ENCODE results near the gene GRK3. TPM values are rescaled to one million over a fixed set of nuclear protein-coding genes. Genes with fewer than 3 reads are reported as not detected.
"Not testable (repeated sequence)": the region's sequence is repeated elsewhere in the genome, so short reads cannot be mapped to it uniquely, and the experiment has no call there.

The GRK3 gene
- total and polyA plus RNA-seq, 5 donors: 5.4 to 18.7 (median 11.8) TPM

DNA sequence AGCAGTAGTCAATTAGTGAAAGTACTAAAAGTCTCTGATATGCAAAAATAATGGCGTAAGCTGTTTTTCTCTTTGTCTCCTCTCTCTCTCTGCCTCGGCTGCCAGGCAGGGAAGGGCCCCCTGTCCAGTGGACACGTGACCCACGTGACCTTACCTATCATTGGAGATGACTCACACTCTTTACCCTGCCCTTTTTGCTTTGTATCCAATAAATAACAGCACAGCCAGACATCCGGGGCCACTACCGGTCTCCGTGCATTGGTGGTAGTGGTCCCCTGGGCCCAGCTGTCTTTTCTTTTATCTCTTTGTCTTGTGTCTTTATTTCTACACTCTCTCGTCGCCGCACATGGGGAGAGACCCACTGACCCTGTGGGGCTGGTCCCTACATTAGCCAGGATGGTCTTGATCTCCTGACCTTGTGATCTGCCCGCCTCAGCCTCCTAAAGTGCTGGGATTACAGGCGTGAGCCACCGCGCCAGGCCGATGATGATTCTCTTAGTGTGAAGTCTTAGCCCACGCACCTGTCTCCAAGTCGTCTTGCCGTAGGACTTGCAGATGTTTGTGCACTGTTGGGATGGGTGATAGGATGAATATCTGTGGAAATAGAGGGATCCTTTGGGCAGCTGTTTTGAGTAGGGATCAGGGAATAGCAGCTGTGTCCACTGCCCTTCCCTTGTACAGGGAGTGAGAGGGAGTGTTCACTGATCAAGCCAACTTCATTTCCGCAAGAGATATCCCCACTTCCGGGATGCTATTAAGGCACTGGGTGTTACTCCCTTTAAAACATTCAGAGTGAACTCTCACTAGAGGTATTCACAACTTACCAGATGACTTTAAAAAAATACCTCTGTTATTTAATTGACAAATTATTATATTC is 61.5 kb downstream of the GRK3 start:
- DNase-seq; H3K4me1 ChIP-seq (ENCODE audit: control insufficient read depth, insufficient read depth, low read length); H3K4me3 ChIP-seq (ENCODE audit: low read length); H3K27ac ChIP-seq (ENCODE audit: low read length); H3K9me3 ChIP-seq (ENCODE audit: control insufficient read depth, low read length); H3K27me3 ChIP-seq (ENCODE audit: control insufficient read depth, insufficient read depth); intact Hi-C loops (cut with DNase I): not testable (repeated sequence)
- ATAC-seq: peak in 1 of 2 donors; percentile 57
- WGBS: 79% methylated on average over 20 of the region's 20 CpGs

DNA sequence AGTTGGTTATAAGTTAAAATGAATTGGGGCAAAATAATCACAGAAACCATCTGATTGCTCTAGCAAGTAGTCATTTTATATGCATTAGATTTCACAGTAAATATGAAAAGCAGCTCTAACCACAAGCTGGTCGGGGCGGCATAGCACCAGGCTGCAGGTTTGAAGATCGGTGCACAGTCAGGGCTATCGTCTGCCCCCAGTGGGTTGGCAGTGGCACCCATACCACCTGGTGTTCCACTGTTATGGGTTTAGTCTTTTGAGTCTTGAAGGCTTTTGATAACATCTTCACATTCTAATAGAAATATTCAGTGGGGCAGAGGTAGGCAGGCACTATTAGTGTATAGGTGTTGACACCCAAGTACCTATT is 62.1 kb downstream of the GRK3 start:
- intact Hi-C loops (cut with DNase I): no loop called here
- 80% methylated on average over 4 of the region's 4 CpGs for WGBS

DNA sequence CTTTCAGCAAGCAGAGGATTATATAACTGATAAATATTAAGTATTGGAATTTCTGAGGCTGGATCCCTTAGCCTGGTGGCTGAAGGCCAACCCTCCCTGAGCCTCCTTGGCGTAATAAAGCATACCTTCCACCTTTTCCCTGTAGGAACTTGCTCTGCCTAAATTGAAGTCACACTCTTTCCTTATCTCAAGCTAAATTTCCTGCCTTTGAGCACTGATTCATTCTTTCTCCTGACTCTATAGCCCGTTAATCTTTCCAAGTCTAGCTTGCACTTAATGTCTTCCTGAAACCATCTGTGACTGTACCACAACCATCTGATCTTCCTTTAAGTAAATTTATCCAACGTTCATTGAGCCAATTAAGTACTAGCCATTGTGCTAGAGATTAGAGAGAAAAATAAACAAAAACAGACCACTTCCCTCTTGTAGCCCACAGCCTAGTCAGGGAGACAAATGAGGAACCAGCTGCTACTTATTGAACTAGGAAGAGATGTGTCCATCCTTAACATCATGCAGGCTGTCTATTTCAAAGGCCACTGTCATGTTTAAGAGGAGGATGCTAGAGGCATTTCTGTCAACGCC is 62.9 kb downstream of the GRK3 start:
- no peaks in the 10 kb centered on the region for H3K4me1 ChIP-seq (ENCODE audit: control insufficient read depth, insufficient read depth, low read length)
- WGBS: 44% methylated on average over 4 of the region's 4 CpGs
- no peak overlapping the region for H3K27ac ChIP-seq (ENCODE audit: low read length)
- no peak overlapping the region for H3K4me3 ChIP-seq (ENCODE audit: low read length)
- no peaks in the 10 kb centered on the region for H3K9me3 ChIP-seq (ENCODE audit: control insufficient read depth, low read length)
- intact Hi-C loops (cut with DNase I): no loop called here
- DNase-seq (no peak), ATAC-seq (no peak)
- no peaks in the 10 kb centered on the region for H3K27me3 ChIP-seq (ENCODE audit: control insufficient read depth, insufficient read depth)

More for the DNA sequence above, 62.1 kb downstream of the GRK3 start:
- Histone ChIP-seq H3K27ac (ENCODE audit: low read length) (no peak overlapping the region), H3K27me3 (ENCODE audit: control insufficient read depth, insufficient read depth) (no peaks in the 10 kb centered on the region), H3K4me3 (ENCODE audit: low read length) (no peak overlapping the region), H3K4me1 (ENCODE audit: control insufficient read depth, insufficient read depth, low read length) (no peaks in the 10 kb centered on the region), H3K9me3 (ENCODE audit: control insufficient read depth, low read length) (no peaks in the 10 kb centered on the region)
- DNase-seq: no peak
- no peak for ATAC-seq

DNA sequence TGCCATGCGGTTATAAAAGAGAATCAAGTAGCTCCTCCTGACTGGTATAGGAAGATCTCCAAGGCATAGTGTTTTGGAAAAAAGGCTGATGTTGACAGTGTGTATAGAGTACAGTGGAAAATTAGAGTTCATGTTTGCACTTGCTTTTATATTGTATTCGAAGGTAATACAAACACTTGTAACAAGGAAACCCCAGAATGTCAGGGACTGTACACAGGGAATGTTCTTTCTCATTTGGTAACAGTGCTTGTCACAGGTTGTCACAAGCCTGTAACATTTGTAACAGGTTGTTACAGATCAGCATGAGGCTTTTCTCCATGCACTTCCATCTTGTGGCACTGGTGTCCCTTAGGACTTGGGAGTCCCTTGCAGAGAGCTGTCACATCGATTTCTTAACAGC is 64.0 kb downstream of the GRK3 start:
- WGBS: 74% methylated on average over 3 of the region's 3 CpGs
- Histone ChIP-seq H3K4me3 (ENCODE audit: low read length) (no peak overlapping the region), H3K27me3 (ENCODE audit: control insufficient read depth, insufficient read depth) (no peaks in the 10 kb centered on the region), H3K27ac (ENCODE audit: low read length) (no peak overlapping the region), H3K9me3 (ENCODE audit: control insufficient read depth, low read length) (no peaks in the 10 kb centered on the region), H3K4me1 (ENCODE audit: control insufficient read depth, insufficient read depth, low read length) (no peaks in the 10 kb centered on the region)
- no peak for ATAC-seq
- DNase-seq: no peak
- intact Hi-C loops (cut with DNase I): no loop called here

DNA sequence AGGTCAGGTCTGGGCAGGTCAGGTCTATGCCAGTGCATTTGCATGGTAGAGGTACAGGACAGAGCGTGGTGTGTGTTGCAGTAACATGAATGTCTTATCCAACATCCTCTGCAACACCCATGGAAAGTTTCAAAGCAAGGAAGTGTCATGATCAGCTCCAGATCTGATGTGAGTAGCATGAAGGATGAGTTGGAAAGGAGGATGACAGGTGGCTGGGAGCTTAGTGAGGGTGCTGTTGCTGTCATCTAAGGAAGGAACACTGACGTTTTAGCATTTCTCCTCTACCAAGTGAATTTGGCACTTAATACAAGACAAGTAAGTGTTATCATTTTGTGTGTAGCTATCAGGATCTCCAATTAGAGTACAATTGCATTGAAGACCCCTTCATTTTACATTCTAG is 65.1 kb downstream of the GRK3 start:
- WGBS: 64% methylated on average over 2 of the region's 2 CpGs
- ATAC-seq: no peak
- intact Hi-C loops (cut with DNase I): no loop called here
- H3K4me1 ChIP-seq (ENCODE audit: control insufficient read depth, insufficient read depth, low read length): no peaks in the 10 kb centered on the region
- H3K27ac ChIP-seq (ENCODE audit: low read length): no peak overlapping the region
- H3K9me3 ChIP-seq (ENCODE audit: control insufficient read depth, low read length): no peaks in the 10 kb centered on the region
- no peak for DNase-seq
- no peaks in the 10 kb centered on the region for H3K27me3 ChIP-seq (ENCODE audit: control insufficient read depth, insufficient read depth)
- no peak overlapping the region for H3K4me3 ChIP-seq (ENCODE audit: low read length)

- intact Hi-C loops (cut with DNase I): no loop called here
- no peaks in the 10 kb centered on the region for H3K27me3 ChIP-seq (ENCODE audit: control insufficient read depth, insufficient read depth)
- 55% methylated on average over 5 of the region's 5 CpGs for WGBS
- H3K4me3 ChIP-seq (ENCODE audit: low read length): no peak overlapping the region
- DNase-seq (no peak), ATAC-seq (peak in 1 of 2 donors; percentile 24)
- H3K4me1 ChIP-seq (ENCODE audit: control insufficient read depth, insufficient read depth, low read length): no peaks in the 10 kb centered on the region
- H3K9me3 ChIP-seq (ENCODE audit: control insufficient read depth, low read length): no peaks in the 10 kb centered on the region
- H3K27ac ChIP-seq (ENCODE audit: low read length): no peak overlapping the region
Observed at GRCh38 chr22:25630447-25630846, 66.0 kb downstream of the GRK3 start.

GRCh38 chr22:25636323-25636722 is 71.8 kb downstream of the GRK3 start:
- 91% methylated on average over 2 of the region's 2 CpGs for WGBS
- no peaks in the 10 kb centered on the region for H3K4me1 ChIP-seq (ENCODE audit: control insufficient read depth, insufficient read depth, low read length)
- intact Hi-C loops (cut with DNase I): no loop called here
- H3K9me3 ChIP-seq (ENCODE audit: control insufficient read depth, low read length): no peaks in the 10 kb centered on the region
- no peak overlapping the region for H3K27ac ChIP-seq (ENCODE audit: low read length)
- no peak overlapping the region for H3K4me3 ChIP-seq (ENCODE audit: low read length)
- DNase-seq (no peak), ATAC-seq (no peak)
- H3K27me3 ChIP-seq (ENCODE audit: control insufficient read depth, insufficient read depth): no peaks in the 10 kb centered on the region

- no peaks in the 10 kb centered on the region for H3K4me1 ChIP-seq (ENCODE audit: control insufficient read depth, insufficient read depth, low read length)
- H3K9me3 ChIP-seq (ENCODE audit: control insufficient read depth, low read length): no peaks in the 10 kb centered on the region
- ATAC-seq (no peak), DNase-seq (no peak)
- no peak overlapping the region for H3K4me3 ChIP-seq (ENCODE audit: low read length)
- no peaks in the 10 kb centered on the region for H3K27me3 ChIP-seq (ENCODE audit: control insufficient read depth, insufficient read depth)
- H3K27ac ChIP-seq (ENCODE audit: low read length): no peak overlapping the region
- 66% methylated on average over 2 of the region's 2 CpGs for WGBS
- intact Hi-C loops (cut with DNase I): no loop called here
Observed at GRCh38 chr22:25637032-25637431, 72.6 kb downstream of the GRK3 start.

DNA sequence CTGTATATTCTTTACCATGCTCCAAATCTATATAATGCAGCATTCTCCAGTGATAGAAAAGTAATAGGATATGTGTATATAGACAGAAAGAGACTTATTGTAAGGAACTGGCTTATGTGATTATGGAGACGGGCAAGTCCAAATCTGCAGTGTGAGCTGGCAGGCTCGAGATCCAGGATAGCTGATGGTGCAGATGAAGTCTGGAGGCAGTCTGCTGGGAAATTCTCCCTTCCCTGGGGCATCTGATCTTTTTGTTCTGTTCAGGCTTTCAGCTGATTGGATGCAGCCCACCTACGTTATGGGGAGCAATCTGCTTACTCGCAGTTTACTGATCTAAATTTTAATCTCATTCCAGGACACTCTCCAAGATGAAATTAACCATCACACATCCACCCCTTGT is 73.2 kb downstream of the GRK3 start:
- intact Hi-C loops (cut with DNase I): no loop called here
- no peak for DNase-seq

GRCh38 chr22:25638638-25639037 is 74.2 kb downstream of the GRK3 start:
- H3K27me3 ChIP-seq (ENCODE audit: control insufficient read depth, insufficient read depth): no peaks in the 10 kb centered on the region
- no peaks in the 10 kb centered on the region for H3K4me1 ChIP-seq (ENCODE audit: control insufficient read depth, insufficient read depth, low read length)
- DNase-seq: no peak
- no peak for ATAC-seq
- no peaks in the 10 kb centered on the region for H3K9me3 ChIP-seq (ENCODE audit: control insufficient read depth, low read length)
- no peak overlapping the region for H3K27ac ChIP-seq (ENCODE audit: low read length)
- H3K4me3 ChIP-seq (ENCODE audit: low read length): no peak overlapping the region
- WGBS: 95% methylated on average over 1 of the region's 1 CpG
- intact Hi-C loops (cut with DNase I): no loop called here

More for the DNA sequence above, 73.2 kb downstream of the GRK3 start:
- Histone ChIP-seq H3K9me3 (ENCODE audit: control insufficient read depth, low read length) (no peaks in the 10 kb centered on the region), H3K27me3 (ENCODE audit: control insufficient read depth, insufficient read depth) (no peaks in the 10 kb centered on the region), H3K4me3 (ENCODE audit: low read length) (no peak overlapping the region), H3K27ac (ENCODE audit: low read length) (no peak overlapping the region), H3K4me1 (ENCODE audit: control insufficient read depth, insufficient read depth, low read length) (no peaks in the 10 kb centered on the region)
- WGBS: 75% methylated on average over 4 of the region's 4 CpGs
- no peak for ATAC-seq

DNA sequence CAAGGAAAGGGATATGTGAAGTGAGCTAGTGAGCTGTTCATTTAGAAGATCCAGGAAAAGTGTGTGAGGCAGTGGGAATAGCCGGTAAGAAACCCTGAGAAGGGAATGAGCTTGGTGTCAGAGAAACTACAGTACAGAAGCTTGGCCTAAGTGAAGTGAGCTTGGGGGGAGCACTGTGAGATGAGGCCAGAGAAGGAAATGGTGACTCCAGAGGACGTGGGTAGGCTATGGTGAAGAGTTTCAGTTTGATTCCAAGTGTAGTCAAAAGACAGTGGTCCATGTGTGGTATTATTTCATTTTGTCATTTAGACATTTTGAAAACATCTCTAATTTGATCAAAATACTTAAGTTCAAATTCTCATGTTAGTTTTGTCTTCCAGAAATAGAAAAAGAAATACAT is 77.2 kb downstream of the GRK3 start:
- H3K4me3 ChIP-seq (ENCODE audit: low read length): no peak overlapping the region
- 90% methylated on average over 2 of the region's 2 CpGs for WGBS
- intact Hi-C loops (cut with DNase I): no loop called here
- H3K27me3 ChIP-seq (ENCODE audit: control insufficient read depth, insufficient read depth): no peaks in the 10 kb centered on the region
- ATAC-seq (no peak), DNase-seq (no peak)
- no peak overlapping the region for H3K27ac ChIP-seq (ENCODE audit: low read length)
- H3K9me3 ChIP-seq (ENCODE audit: control insufficient read depth, low read length): no peaks in the 10 kb centered on the region
- peaks cover 5% of the 10 kb centered on the region for H3K4me1 ChIP-seq (ENCODE audit: control insufficient read depth, insufficient read depth, low read length)

Measured in right cardiac atrium (tissue), 5 donors.